Common myeloid progenitor, CD34-positive (primary cell): ENCODE data around the gene ITPR2.
"Not testable (repeated sequence)": the region's sequence is repeated elsewhere in the genome, so short reads cannot be mapped to it uniquely, and the experiment has no call there.

Experiments used
- CTCF ChIA-PET: fragments of 350-600 bp; sonication (Branson Sonifier 250); formaldehyde crosslinking; loops from one replicate; lab custom pipeline; 2021; ENCODE audit warnings: antibody characterized with exemption; lab: Charles Lee
- POLR2A ChIA-PET: fragments of 350-600 bp; sonication (Branson Sonifier 250); formaldehyde crosslinking; loops from one replicate; lab custom pipeline; 2021; ENCODE audit warnings: antibody characterized with exemption; lab: Charles Lee
- DNase-seq, 3 donors: peaks; one replicate each; pipeline versions ENCODE4 v3.0.0 to v3.0.0-alpha.2; 2013
- H3K27ac ChIP-seq, 2 experiments: 1 replicate in 1 of 2; 2 replicates in 1 of 2; pipeline ENCODE4 v1.7.0; 2013; ENCODE audit warnings: inconsistent platforms in 2 of 2, low read length in 2 of 2, mild to moderate bottlenecking in 2 of 2, low read depth in 1 of 2, moderate library complexity in 1 of 2; ENCODE audit not compliant: severe bottlenecking in 2 of 2, insufficient read depth in 1 of 2, poor library complexity in 1 of 2
- H3K27me3 ChIP-seq, 5 experiments: replicated peaks in 2 of 5; 1 replicate in 3 of 5; 2 replicates in 2 of 5; pipeline versions ENCODE4 v1.6.1 to v1.7.0; 2013; ENCODE audit warnings: low read length in 4 of 5, mild to moderate bottlenecking in 2 of 5, moderate library complexity in 2 of 5, inconsistent platforms in 1 of 5; ENCODE audit not compliant: insufficient read depth in 5 of 5, control insufficient read depth in 4 of 5
- H3K36me3 ChIP-seq, 4 experiments: 1 replicate in 2 of 4; 2 replicates in 2 of 4; pipeline versions ENCODE4 v1.6.1 to v1.7.0; 2013; ENCODE audit warnings: low read length in 3 of 4, control low read depth in 1 of 4, mild to moderate bottlenecking in 1 of 4; ENCODE audit not compliant: control insufficient read depth in 4 of 4, insufficient read depth in 4 of 4
- H3K4me1 ChIP-seq, 4 experiments: 1 replicate in 3 of 4; 2 replicates in 1 of 4; pipeline versions ENCODE4 v1.6.1 to v1.7.1; 2013; ENCODE audit warnings: low read length in 3 of 4, mild to moderate bottlenecking in 3 of 4, control low read depth in 1 of 4, inconsistent platforms in 1 of 4, moderate library complexity in 1 of 4; ENCODE audit not compliant: control insufficient read depth in 4 of 4, insufficient read depth in 4 of 4; ENCODE audit errors: control extremely low read depth in 1 of 4
- H3K4me3 ChIP-seq, 7 experiments: 1 replicate in 4 of 7; 2 replicates in 3 of 7; pipeline versions ENCODE4 v1.5.1 to v1.7.0; 2013; ENCODE audit warnings: mild to moderate bottlenecking in 7 of 7, low read length in 6 of 7, moderate library complexity in 6 of 7, inconsistent platforms in 2 of 7, low read depth in 2 of 7, control low read depth in 1 of 7; ENCODE audit not compliant: insufficient read depth in 4 of 7, control insufficient read depth in 1 of 7; ENCODE audit errors: extremely low read depth in 1 of 7
- H3K9me3 ChIP-seq, 5 experiments: 1 replicate in 4 of 5; 2 replicates in 1 of 5; pipeline versions ENCODE4 v1.6.1 to v1.7.1; 2013; ENCODE audit warnings: low read length in 4 of 5, mild to moderate bottlenecking in 2 of 5, inconsistent platforms in 1 of 5, low read depth in 1 of 5, moderate library complexity in 1 of 5; ENCODE audit not compliant: control insufficient read depth in 4 of 5, insufficient read depth in 2 of 5; ENCODE audit errors: control extremely low read depth in 1 of 5
- WGBS: methylation state at CpG from one replicate; pipeline ENCODE4 v1.1.5; 2013; ENCODE audit not compliant: insufficient coverage; 5-methylcytosine and 5-hydroxymethylcytosine counted together

The ITPR2 gene

GRCh38 chr12:26683443-26683842, 149.6 kb downstream of the ITPR2 start:
- Histone ChIP-seq H3K4me3 (no peak overlapping the region), H3K4me1 (no peaks in the 10 kb centered on the region), H3K36me3 (peaks cover 20 to 66% (median 45%) of the 10 kb centered on the region in 4 experiments), H3K27me3 (no peaks in the 10 kb centered on the region), H3K27ac (no peak overlapping the region), H3K9me3 (peaks cover 3 to 13% (median 9%) of the 10 kb centered on the region in 5 experiments)
- CTCF ChIA-PET: interaction anchor here (0.9 kb wide), 1 partner anchor 223 kb away, joined by 3 read pairs; no protein-coding TSS in a partner anchor
- POLR2A ChIA-PET: no interaction called here
- DNase-seq: no peak
- no CpG with 5 or more reads among the region's 5 CpGs for WGBS

- Histone ChIP-seq H3K36me3 (peaks cover 20 to 54% (median 39%) of the 10 kb centered on the region in 4 experiments), H3K9me3 (peaks cover 3 to 13% (median 9%) of the 10 kb centered on the region in 5 experiments), H3K4me1 (peaks cover 0 to 4% (median 0%) of the 10 kb centered on the region in 4 experiments), H3K4me3 (no peak overlapping the region), H3K27ac (no peak overlapping the region), H3K27me3 (no peaks in the 10 kb centered on the region)
- ChIA-PET CTCF (interaction anchor here (0.7 kb wide), 1 partner anchor 15 kb away, joined by 4 read pairs; no protein-coding TSS in a partner anchor), POLR2A (no interaction called here)
- no peak for DNase-seq
- no CpG with 5 or more reads among the region's 3 CpGs for WGBS
Measured at GRCh38 chr12:26680727-26681455, 152.1 kb downstream of the ITPR2 start.

- no peak for DNase-seq
- 75% methylated on average over 2 of the region's 4 CpGs for WGBS
- no peak overlapping the region for H3K4me3 ChIP-seq
- peaks cover 14 to 35% (median 27%) of the 10 kb centered on the region in 4 experiments for H3K36me3 ChIP-seq
- no peaks in the 10 kb centered on the region for H3K27me3 ChIP-seq
- H3K9me3 ChIP-seq: peaks cover 3 to 9% (median 6%) of the 10 kb centered on the region in 5 experiments
- ChIA-PET POLR2A (interaction anchor here (0.6 kb wide), 1 partner anchor 630 kb away, joined by 3 read pairs; no protein-coding TSS in a partner anchor), CTCF (no interaction called here)
- peak overlapping the region in 1 of 2 experiments; percentile 22 for H3K27ac ChIP-seq
- H3K4me1 ChIP-seq: peaks cover 0 to 4% (median 0%) of the 10 kb centered on the region in 4 experiments
Measured at GRCh38 chr12:26678697-26679660, 154.0 kb downstream of the ITPR2 start.

GRCh38 chr12:26671487-26671886, 161.5 kb downstream of the ITPR2 start:
- H3K36me3 ChIP-seq, POLR2A ChIA-PET, CTCF ChIA-PET, H3K9me3 ChIP-seq, DNase-seq, H3K4me1 ChIP-seq, H3K4me3 ChIP-seq, H3K27me3 ChIP-seq, H3K27ac ChIP-seq: not testable (repeated sequence)
- no CpG with 5 or more reads among the region's 5 CpGs for WGBS

GRCh38 chr12:26668847-26669246, 164.1 kb downstream of the ITPR2 start:
- H3K4me3 ChIP-seq: no peak overlapping the region
- WGBS: 100% methylated on average over 3 of the region's 3 CpGs
- no peaks in the 10 kb centered on the region for H3K27me3 ChIP-seq
- H3K9me3 ChIP-seq: no peaks in the 10 kb centered on the region
- DNase-seq: no peak
- peaks cover 0 to 11% (median 6%) of the 10 kb centered on the region in 4 experiments for H3K36me3 ChIP-seq
- no peak overlapping the region for H3K27ac ChIP-seq
- POLR2A ChIA-PET: no interaction called here
- H3K4me1 ChIP-seq: no peaks in the 10 kb centered on the region
- CTCF ChIA-PET: no interaction called here

- Histone ChIP-seq H3K27ac (no peak overlapping the region), H3K4me3 (no peak overlapping the region), H3K36me3 (peaks cover 3 to 15% (median 10%) of the 10 kb centered on the region in 4 experiments), H3K27me3 (no peaks in the 10 kb centered on the region), H3K4me1 (no peaks in the 10 kb centered on the region), H3K9me3 (no peaks in the 10 kb centered on the region)
- DNase-seq: no peak
- WGBS: no CpG with 5 or more reads among the region's 1 CpG
- ChIA-PET CTCF (no interaction called here), POLR2A (no interaction called here)
Measured at GRCh38 chr12:26668230-26668629, 164.8 kb downstream of the ITPR2 start.
